Heart left ventricle (tissue), 16 donors: ENCODE measurements around the gene DIRAS3. TPM values are rescaled to one million over a fixed set of nuclear protein-coding genes. Genes with fewer than 3 reads are reported as not detected.
"Not testable (repeated sequence)": the region's sequence is repeated elsewhere in the genome, so short reads cannot be mapped to it uniquely, and the experiment has no call there.

ENCODE experiments used
- ATAC-seq, 4 donors: fragments of 200-7000 bp; cut with Tn5 transposase; one replicate each; pipeline ENCODE4 v1.9.1; 2020 to 2022; ENCODE audit warnings: moderate library complexity in 4 of 4, mild to moderate bottlenecking in 3 of 4, moderate number of reproducible peaks in 1 of 4
- DNase-seq, 5 donors: peaks; one replicate each; pipeline ENCODE4 v3.0.0-alpha.2; 2020
- H3K27ac ChIP-seq, 12 donors: fragments of 200-600 bp; sonication (generic) in 4 of 12; one replicate each; pipeline versions ENCODE4 v1.5.0 to v1.8.0; 2016 to 2022; ENCODE audit warnings: mild to moderate bottlenecking in 2 of 12
- H3K27me3 ChIP-seq, 9 donors: fragments of 200-600 bp; sonication (generic) in 2 of 9; one replicate each; pipeline versions ENCODE4 v1.5.1 to v1.8.0; 2016 to 2022; ENCODE audit warnings: mild to moderate bottlenecking in 3 of 9
- H3K36me3 ChIP-seq, 9 donors: fragments of 200-600 bp; sonication (generic) in 2 of 9; one replicate each; pipeline versions ENCODE4 v1.5.0 to v1.8.0; 2018 to 2022; ENCODE audit warnings: mild to moderate bottlenecking in 2 of 9
- H3K4me1 ChIP-seq, 12 donors: fragments of 200-600 bp; sonication (generic) in 4 of 12; one replicate each; pipeline versions ENCODE4 v1.5.0 to v1.8.0; 2016 to 2022; ENCODE audit warnings: mild to moderate bottlenecking in 3 of 12
- H3K4me3 ChIP-seq, 12 donors: fragments of 200-600 bp; sonication (generic) in 4 of 12; one replicate each; pipeline versions ENCODE4 v1.5.0 to v1.8.0; 2017 to 2022; ENCODE audit warnings: mild to moderate bottlenecking in 9 of 12, moderate library complexity in 4 of 12
- H3K9me3 ChIP-seq, 12 donors: fragments of 200-600 bp; sonication (generic) in 4 of 12; one replicate each; pipeline versions ENCODE4 v1.5.0 to v1.8.0; 2016 to 2022; ENCODE audit warnings: mild to moderate bottlenecking in 1 of 12
- CTCF ChIP-seq, 12 donors: fragments of 200-600 bp; sonication (generic) in 4 of 12; IDR thresholded peaks; one replicate each; pipeline versions ENCODE4 v1.5.0 to v1.8.0; 2018 to 2022; ENCODE audit warnings: antibody characterized with exemption in 12 of 12, mild to moderate bottlenecking in 5 of 12
- POLR2A ChIP-seq, 2 donors: fragments of 450-650 bp; IDR thresholded peaks; one replicate each; pipeline ENCODE4 v1.6.1; 2017; ENCODE audit warnings: antibody characterized with exemption in 2 of 2, mild to moderate bottlenecking in 2 of 2, moderate library complexity in 2 of 2
- WGBS, 4 donors: extraction: QIAGEN DNeasy Blood & Tissue Kit in 2 of 4; methylation state at CpG; one replicate each; pipeline versions ENCODE4 v1.1.5 to v1.1.7; 2013 to 2018; 5-methylcytosine and 5-hydroxymethylcytosine counted together
- intact Hi-C, 10 donors: fragments of 100-400 bp; cut with DNase I; formaldehyde crosslinking; loops; one replicate each; pipeline versions ENCODE4 v1.11.1 to v1.14.2; 2022
- polyA plus RNA-seq, 2 donors: library from polyadenylated mRNA; stranded (reverse); fragments of 200-250 nt; gene quantifications; one replicate each; pipeline ENCODE4 v1.2.3, GENCODE V29; 2013
- total RNA-seq, 9 donors: library from RNA; depleted of rRNA in 2 of 9; stranded (reverse); fragments of >200 nt in 2 of 9; fragmentation: NEBNext Ultra II Directional in 3 of 9; extraction: Animal tissue kit (Norgen Biotek cat#: 25700) in 3 of 9; gene quantifications; one replicate each; pipeline versions ENCODE4 v1.1.0 to v1.2.4, GENCODE V29; 2016 to 2023
- donor health status: ischemic (EF 13 %, LVEDD 7.1; RV severe dilation, severe dysfunction).
- donor health status: healthy with polysubstance abuse.
- donor health status: DM: no; HTN: yes; CAD: no.
- donor health status: DM: no; HTN: no; CAD: no.
- donor health status: ischemic (EF 25% LVEDD 6.9; RV normal size, moderate dysfunction).
- donor health status: ischemic (EF 25% LVEDD 5.7; RV mildly dilated, moderate dysfunction).
- donor health status: healthy.
- donor health status: DM: yes; HTN: yes; CAD: no.
- donor health status: ischemic (EF 35%, LVEDD 5.7; RV mildly dilated, moderate dysfunction).
- donor health status: nonischemic (EF 11% LVEDD 7.7; RV severe dilation, severe dysfunction).
- donor health status: DM: yes; HTN: yes; CAD: no.
- donor health status: PGD.
- donor health status: ischemic (EF 29% LVEDD 5.4; RV normal size, mild dysfunction).
- donor health status: nonischemic (EF 23%, LVEDD 6.1; RV moderate dilation, normal function).

The DIRAS3 gene
- total and polyA plus RNA-seq, 11 donors: 3.8 to 22.1 (median 10.0) TPM

- TF ChIP-seq CTCF (IDR thresholded peaks at IDR 0.05) (peak in 10 of 12 donors; percentile 17 to 55 (median 38)), POLR2A (IDR thresholded peaks at IDR 0.05) (no peak)
- DNase-seq (no peak), ATAC-seq (peak in 2 of 4 donors; percentile 47 to 64)
- no peak overlapping the region for H3K4me3 ChIP-seq
- no peaks in the 10 kb centered on the region for H3K4me1 ChIP-seq
- H3K27me3 ChIP-seq: no peaks in the 10 kb centered on the region
- peaks cover 0 to 2% (median 0%) of the 10 kb centered on the region in 12 donors for H3K9me3 ChIP-seq
- H3K27ac ChIP-seq: no peak overlapping the region
- H3K36me3 ChIP-seq: no peaks in the 10 kb centered on the region
- intact Hi-C loops: loop anchor here in 9 of 10 donors (2.0 to 10.0 kb wide), 6 partner anchors 102 to 245 kb away; no protein-coding TSS in a partner anchor
These were observed 40.3 kb downstream of the DIRAS3 start for GRCh38 chr1:68010090-68010489.

DNA sequence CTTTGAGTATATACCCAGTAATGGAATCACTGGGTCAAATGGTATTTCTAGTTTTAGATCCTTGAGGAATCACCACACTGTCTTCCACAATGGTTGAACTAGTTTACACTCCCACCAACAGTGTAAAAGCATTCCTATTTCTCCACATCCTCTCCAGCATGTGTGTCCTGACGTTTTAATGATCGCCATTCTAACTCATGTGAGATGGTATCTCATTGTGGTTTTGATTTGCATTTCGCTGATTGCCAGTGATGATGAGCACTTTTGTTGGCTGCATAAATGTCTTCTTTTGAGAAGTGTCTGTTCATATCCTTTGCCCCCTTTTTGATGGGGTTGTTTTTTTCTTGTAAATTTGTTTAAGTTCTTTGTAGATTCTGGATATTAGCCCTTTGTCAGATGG, 46.8 kb downstream of the DIRAS3 start:
- H3K27me3 ChIP-seq, H3K27ac ChIP-seq, ATAC-seq, intact Hi-C loops, H3K4me3 ChIP-seq, DNase-seq, H3K4me1 ChIP-seq, H3K36me3 ChIP-seq: not testable (repeated sequence)
- WGBS, 4 donors: 93 to 98% (median 95%) methylated on average over 3 of the region's 3 CpGs
- H3K9me3 ChIP-seq: peaks cover 0 to 27% (median 8%) of the 10 kb centered on the region in 12 donors

- Histone ChIP-seq H3K4me1 (no peaks in the 10 kb centered on the region), H3K4me3 (no peak overlapping the region), H3K27me3 (no peaks in the 10 kb centered on the region), H3K27ac (no peak overlapping the region), H3K36me3 (no peaks in the 10 kb centered on the region), H3K9me3 (peaks cover 0 to 27% (median 8%) of the 10 kb centered on the region in 12 donors)
- TF ChIP-seq POLR2A (IDR thresholded peaks at IDR 0.05) (no peak), CTCF (IDR thresholded peaks at IDR 0.05) (no peak)
- ATAC-seq (no peak), DNase-seq (no peak)
- WGBS, 4 donors: 0 to 2% (median 0%) methylated on average over 1 of the region's 1 CpG
- intact Hi-C loops: no loop called here
These were observed 50.2 kb downstream of the DIRAS3 start for GRCh38 chr1:68000191-68000590.

- no peak overlapping the region for H3K27ac ChIP-seq
- no peak for ATAC-seq
- WGBS, 4 donors: 89 to 95% (median 91%) methylated on average over 2 of the region's 2 CpGs
These were observed 52.7 kb downstream of the DIRAS3 start for GRCh38 chr1:67997746-67998145.

More at GRCh38 chr1:67997746-67998145, 52.7 kb downstream of the DIRAS3 start:
- Histone ChIP-seq H3K27me3 (no peaks in the 10 kb centered on the region), H3K36me3 (no peaks in the 10 kb centered on the region), H3K4me1 (no peaks in the 10 kb centered on the region), H3K4me3 (no peak overlapping the region), H3K9me3 (peaks cover 0 to 42% (median 9%) of the 10 kb centered on the region in 12 donors)
- intact Hi-C loops: no loop called here
- TF ChIP-seq CTCF (IDR thresholded peaks at IDR 0.05): no peak
- TF ChIP-seq POLR2A (IDR thresholded peaks at IDR 0.05): no peak
- no peak for DNase-seq

Other genes with a start within 250 kb of the DIRAS3 start
- 10 to 100 TPM; 27.2 to 80.2 (median 44.6) TPM for gene GNG12, start 217.2 kb downstream of the DIRAS3 start, total RNA-seq
- 10 to 100 TPM in 1 of 2 donors, 1 to 10 TPM in 1; 7.7 to 47.3 TPM for gene GNG12, start 217.2 kb downstream of the DIRAS3 start, polyA plus RNA-seq
- 100 to 1,000 TPM in 6 of 9 donors, 10 to 100 TPM in 3; 78.2 to 115 (median 107) TPM for gene WLS, start 181.9 kb upstream of the DIRAS3 start, total RNA-seq
- gene WLS, start 181.9 kb upstream of the DIRAS3 start, polyA plus RNA-seq: 10 to 100 TPM; 36.5 to 38.4 TPM